Esophagus squamous epithelium (tissue), 5 donors: Measurements from ENCODE around the gene DHCR7. TPM values are rescaled to one million over a fixed set of nuclear protein-coding genes. Genes with fewer than 3 reads are reported as not detected.

Experiments
- DNase-seq: peaks from one replicate; lab custom pipeline; 2025; lab: John Stamatoyannopoulos, UW
- H3K27ac ChIP-seq, 4 donors: fragments of 200-600 bp; sonication (generic); one replicate each; pipeline ENCODE4 v1.5.1; 2016 to 2019; ENCODE audit warnings: mild to moderate bottlenecking in 1 of 4
- H3K27me3 ChIP-seq, 4 donors: fragments of 200-600 bp; sonication (generic); 1 replicate in 3 of 4; 2 replicates in 1 of 4; pipeline versions ENCODE4 v1.5.1 to v1.6.0; 2017 to 2021; ENCODE audit warnings: antibody characterized with exemption in 1 of 4
- H3K36me3 ChIP-seq, 3 donors: fragments of 200-600 bp; sonication (generic); one replicate each; pipeline ENCODE4 v1.5.1; 2016 to 2019
- H3K4me1 ChIP-seq, 3 donors: fragments of 200-600 bp; sonication (generic); one replicate each; pipeline ENCODE4 v1.5.1; 2017 to 2019
- H3K4me3 ChIP-seq, 4 donors: fragments of 200-600 bp; sonication (generic); 1 replicate in 3 of 4; 2 replicates in 1 of 4; pipeline ENCODE4 v1.5.1; 2016 to 2019; ENCODE audit warnings: mild to moderate bottlenecking in 2 of 4, moderate library complexity in 1 of 4
- H3K9me3 ChIP-seq, 3 donors: fragments of 200-600 bp; sonication (generic); one replicate each; pipeline ENCODE4 v1.5.1; 2016 to 2019
- CTCF ChIP-seq, 6 experiments: fragments of 450-650 bp in 4 of 6; fragments of 200-600 bp in 2 of 6; sonication (generic) in 2 of 6; IDR thresholded peaks; one replicate each; pipeline ENCODE4 v1.5.1; 2016 to 2019; ENCODE audit warnings: antibody characterized with exemption in 6 of 6, mild to moderate bottlenecking in 4 of 6, moderate library complexity in 4 of 6
- POLR2A ChIP-seq, 4 donors: fragments of 450-650 bp; IDR thresholded peaks; one replicate each; pipeline ENCODE4 v1.6.1; 2017; ENCODE audit warnings: antibody characterized with exemption in 4 of 4, mild to moderate bottlenecking in 4 of 4, moderate library complexity in 3 of 4
- WGBS, 2 donors: methylation state at CpG; one replicate each; pipeline ENCODE4 v1.1.5; 2018; 5-methylcytosine and 5-hydroxymethylcytosine counted together
- intact Hi-C: fragments of 100-400 bp; cut with DNase I; formaldehyde crosslinking; loops from one replicate; pipeline ENCODE4 v1.15.0; 2022
- total RNA-seq, 4 donors: library from RNA; depleted of rRNA; stranded (reverse); fragments of >200 nt; gene quantifications; one replicate each; pipeline ENCODE4 v1.1.0, GENCODE V29; 2016
- donor health status: DM: yes; HTN: yes; CAD: no.

Gene DHCR7
- 10 to 100 TPM; 22.5 to 86.1 (median 36.5) TPM for total RNA-seq

DNA sequence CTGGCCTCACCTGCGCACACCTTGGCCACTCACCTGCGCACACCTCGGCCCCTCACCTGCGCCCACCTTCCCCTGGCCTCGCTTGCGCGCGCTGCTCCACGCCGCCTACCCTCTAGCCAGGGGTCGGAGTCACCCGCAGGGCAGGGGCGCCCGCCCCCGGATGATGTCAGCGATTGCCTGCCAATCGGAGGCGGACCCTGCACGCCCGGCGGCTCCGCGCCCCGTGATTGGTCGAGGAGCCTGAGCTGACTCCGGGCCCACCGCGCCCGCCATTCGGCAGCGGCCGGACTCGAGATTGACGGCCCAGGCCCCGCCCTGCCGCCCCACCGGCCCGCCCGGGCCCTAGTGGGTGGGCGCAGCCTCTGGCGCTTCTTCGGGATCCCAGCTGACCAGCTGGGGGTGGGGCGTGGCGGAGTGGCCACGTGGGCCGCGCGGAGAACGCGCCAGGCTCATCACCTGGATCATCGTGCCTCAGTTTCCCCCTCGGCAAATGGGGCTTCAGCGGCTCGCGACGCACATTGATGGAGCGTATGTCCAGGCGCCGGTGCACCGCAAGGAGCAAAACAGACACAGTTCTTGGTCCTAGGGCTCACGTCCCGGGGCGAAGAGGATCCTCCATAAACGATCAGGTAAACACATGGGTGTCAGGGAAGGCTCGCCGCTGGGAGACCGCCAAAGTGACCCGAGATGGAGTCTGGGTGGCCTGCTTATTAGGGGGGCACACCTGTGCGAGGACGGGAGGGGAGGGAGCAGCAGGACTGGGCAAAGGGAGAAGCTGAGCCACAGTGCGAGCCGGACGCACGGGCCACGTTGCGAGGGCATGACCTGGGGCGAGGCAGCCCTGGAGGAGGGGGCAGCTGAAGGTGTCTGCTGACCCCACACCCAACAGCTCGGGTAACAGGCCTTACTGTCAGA is at the start of gene DHCR7:
DHCR7 (minus strand) TSS at position 137 of the 915 bp plus-strand sequence. CDS start 3,441 bp downstream, outside the sequence.
- TF ChIP-seq POLR2A (IDR thresholded peaks at IDR 0.05) (peak in 2 of 4 donors; percentile 22 to 73), CTCF (IDR thresholded peaks at IDR 0.05) (peak in 2 of 6 experiments; percentile 11 to 15)
- H3K27ac ChIP-seq = peak within 1 kb of the TSS; percentile 79 to 85 (median 83)
- peak within 1 kb of the TSS; percentile 61 to 92 (median 66) for H3K4me3 ChIP-seq
- H3K36me3 ChIP-seq = peaks cover 0 to 23% (median 0%) of the 10 kb centered on the region in 3 donors
- H3K27me3 ChIP-seq = no peaks in the 10 kb centered on the region
- H3K4me1 ChIP-seq = peaks cover 16 to 59% (median 27%) of the 10 kb centered on the region in 3 donors
- H3K9me3 ChIP-seq = no peaks in the 10 kb centered on the region
- WGBS, 2 donors = 0% methylated on average over 1 to 8 of the region's 78 CpGs
- intact Hi-C loops = no loop called here
- DNase-seq = peak; percentile 62

GRCh38 chr11:71496421-71496820 is 48.2 kb upstream of the DHCR7 start:
- H3K27me3 ChIP-seq = no peaks in the 10 kb centered on the region
- H3K4me3 ChIP-seq = no peak overlapping the region
- H3K9me3 ChIP-seq = no peaks in the 10 kb centered on the region
- no peaks in the 10 kb centered on the region for H3K4me1 ChIP-seq
- no peak for DNase-seq
- intact Hi-C loops = no loop called here
- H3K27ac ChIP-seq = no peak overlapping the region
- 93 to 94% methylated on average over 8 to 9 of the region's 13 CpGs for WGBS, 2 donors
- peaks cover 50 to 100% (median 62%) of the 10 kb centered on the region in 3 donors for H3K36me3 ChIP-seq
- TF ChIP-seq POLR2A (IDR thresholded peaks at IDR 0.05) (no peak), CTCF (IDR thresholded peaks at IDR 0.05) (no peak)

GRCh38 chr11:71495286-71496230 is 47.4 kb upstream of the DHCR7 start:
- Histone ChIP-seq H3K4me3 (no peak overlapping the region), H3K36me3 (peaks cover 45 to 100% (median 62%) of the 10 kb centered on the region in 3 donors), H3K27me3 (no peaks in the 10 kb centered on the region), H3K4me1 (no peaks in the 10 kb centered on the region), H3K27ac (no peak overlapping the region), H3K9me3 (no peaks in the 10 kb centered on the region)
- 88 to 94% methylated on average over 19 of the region's 20 CpGs for WGBS, 2 donors
- intact Hi-C loops = no loop called here
- no peak for DNase-seq
- no peak for TF ChIP-seq POLR2A (IDR thresholded peaks at IDR 0.05)
- TF ChIP-seq CTCF (IDR thresholded peaks at IDR 0.05) = no peak

- H3K36me3 ChIP-seq = peaks cover 21 to 98% (median 39%) of the 10 kb centered on the region in 3 donors
- WGBS, 2 donors = 86% methylated on average over 4 of the region's 9 CpGs; no CpG with 5 or more reads in 1 of the 2 donors
- DNase-seq = no peak
Measured at GRCh38 chr11:71491940-71492339, 43.7 kb upstream of the DHCR7 start.

More at GRCh38 chr11:71491940-71492339, 43.7 kb upstream of the DHCR7 start:
- no peak overlapping the region for H3K27ac ChIP-seq
- no peak overlapping the region for H3K4me3 ChIP-seq
- no peaks in the 10 kb centered on the region for H3K27me3 ChIP-seq
- no peaks in the 10 kb centered on the region for H3K9me3 ChIP-seq
- peaks cover 0 to 14% (median 3%) of the 10 kb centered on the region in 3 donors for H3K4me1 ChIP-seq
- TF ChIP-seq POLR2A (IDR thresholded peaks at IDR 0.05) = no peak
- no peak for TF ChIP-seq CTCF (IDR thresholded peaks at IDR 0.05)
- intact Hi-C loops = no loop called here
